PC-3 (cell line): ENCODE results near the gene ABHD14A. TPM values are rescaled to one million over a fixed set of nuclear protein-coding genes. Genes with fewer than 3 reads are reported as not detected.

Experiments used
- ATAC-seq: fragments of 200-7000 bp; cut with Tn5 transposase; 2 replicates; pipeline ENCODE4 v1.9.1; 2020; ENCODE audit warnings: mild to moderate bottlenecking, moderate library complexity
- BruUV-seq: library from RNA; stranded (reverse); fragments of 400-500 nt; replicated peaks from 2 replicates; lab custom pipeline; 2021; lab: Mats Ljungman, UMichigan
- CTCF ChIA-PET: fragments of 300-600 bp; sonication (Branson Sonifier 250); formaldehyde crosslinking; loops from one replicate; lab custom pipeline; 2022; ENCODE audit warnings: antibody characterized with exemption; lab: Charles Lee
- POLR2A ChIA-PET: fragments of 300-600 bp; sonication (Branson Sonifier 250); formaldehyde crosslinking; loops from one replicate; lab custom pipeline; 2022; ENCODE audit warnings: antibody characterized with exemption; ENCODE audit not compliant: unreplicated experiment; lab: Charles Lee
- DNase-seq: peaks from one replicate; pipeline ENCODE4 v3.0.0-alpha.2; 2015
- H2AFZ ChIP-seq: fragments of 300-600 bp; sonication (generic); 2 replicates; pipeline ENCODE4 v1.6.0; 2016; ENCODE audit warnings: antibody characterized with exemption, low read length
- H3F3A ChIP-seq: fragments of 300-600 bp; sonication (generic); one replicate; pipeline ENCODE4 v1.6.0; 2017; ENCODE audit warnings: antibody characterized with exemption, low read length, control low read depth, mild to moderate bottlenecking; ENCODE audit not compliant: unreplicated experiment
- H3K27ac ChIP-seq: fragments of 300-600 bp; sonication (generic); 2 replicates; pipeline ENCODE4 v1.5.1; 2016; ENCODE audit warnings: mild to moderate bottlenecking, low read length
- H3K27me3 ChIP-seq: fragments of 300-600 bp; sonication (generic); 2 replicates; pipeline ENCODE4 v1.6.1; 2016; ENCODE audit warnings: low read length, mixed read lengths
- H3K36me3 ChIP-seq: fragments of 300-600 bp; sonication (generic); 2 replicates; pipeline ENCODE4 v1.6.1; 2016; ENCODE audit warnings: low read depth, mixed run types, low read length, mixed read lengths
- H3K4me1 ChIP-seq: fragments of 300-600 bp; sonication (generic); 2 replicates; pipeline ENCODE4 v1.5.1; 2016; ENCODE audit warnings: low read length; ENCODE audit not compliant: insufficient read depth
- H3K4me2 ChIP-seq: fragments of 300-600 bp; sonication (generic); 2 replicates; pipeline ENCODE4 v1.6.0; 2016; ENCODE audit warnings: low read length
- H3K4me3 ChIP-seq: fragments of 300-600 bp; sonication (generic); 2 replicates; pipeline ENCODE4 v1.5.1; 2016; ENCODE audit warnings: mild to moderate bottlenecking, low read length, mixed read lengths
- H3K79me2 ChIP-seq: fragments of 300-600 bp; sonication (generic); 2 replicates; pipeline ENCODE4 v1.6.1; 2017; ENCODE audit warnings: low read length, mixed read lengths
- H3K9ac ChIP-seq: fragments of 300-600 bp; sonication (generic); 2 replicates; pipeline ENCODE4 v1.6.0; 2016; ENCODE audit warnings: mild to moderate bottlenecking, low read length
- H3K9me2 ChIP-seq: fragments of 300-600 bp; sonication (generic); replicated peaks from 2 replicates; pipeline ENCODE4 v1.6.1; 2016; ENCODE audit warnings: mixed run types, low read length, mixed read lengths
- H3K9me3 ChIP-seq: fragments of 300-600 bp; sonication (generic); 2 replicates; pipeline ENCODE4 v1.6.1; 2016; ENCODE audit warnings: low read length, mixed read lengths
- H4K20me1 ChIP-seq: fragments of 300-600 bp; sonication (generic); 2 replicates; pipeline ENCODE4 v1.6.1; 2016; ENCODE audit warnings: low read length, mixed read lengths
- EZH2 ChIP-seq: fragments of 300-600 bp; sonication (generic); IDR thresholded peaks from one replicate; pipeline ENCODE4 v1.6.1; 2017; ENCODE audit warnings: antibody characterized with exemption, mild to moderate bottlenecking, low read length; ENCODE audit not compliant: unreplicated experiment
- EZH2phosphoT487 ChIP-seq: fragments of 300-600 bp; sonication (generic); IDR thresholded peaks from 2 replicates; pipeline ENCODE4 v1.6.1; 2018; ENCODE audit warnings: mild to moderate bottlenecking, antibody characterized with exemption, low read length, borderline replicate concordance
- intact Hi-C: fragments of 100-400 bp; cut with micrococcal nuclease; formaldehyde crosslinking; loops from 2 replicates; pipeline ENCODE4 v1.9.0; 2023
- total RNA-seq: library from RNA; depleted of rRNA; stranded (reverse); fragments of >200 nt; gene quantifications from 2 replicates; pipeline ENCODE4 v1.2.3, GENCODE V29; 2014
- TF ChIP-seq, protein P1 (sequence below): fragments of 300-600 bp; sonication (generic); conservative IDR thresholded peaks from 2 replicates; pipeline ENCODE4 v1.5.1; 2017; ENCODE audit warnings: antibody characterized with exemption, low read depth, mild to moderate bottlenecking, low read length

ABHD14A gene
- total RNA-seq, 1 experiment from 2014 or later: 23.4 TPM

DNA sequence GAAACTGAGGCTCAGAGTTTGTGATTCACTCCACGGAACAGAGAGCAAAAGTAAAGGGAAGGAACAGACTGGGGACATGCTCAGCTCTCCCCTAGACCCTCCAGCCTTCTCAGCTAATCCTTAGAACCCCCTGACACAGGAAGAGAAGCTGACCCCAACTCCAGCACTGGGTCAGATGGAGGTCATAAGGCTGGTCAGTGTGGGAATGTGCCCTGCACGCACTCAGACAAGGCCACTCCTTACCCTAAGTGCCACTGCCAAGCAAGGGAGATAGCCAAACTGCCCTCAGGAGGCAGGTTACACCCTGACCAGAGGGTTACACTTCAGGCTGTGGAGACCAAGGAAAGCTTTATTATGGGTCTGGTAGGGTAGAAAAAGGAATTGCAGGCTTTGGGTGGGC lies 19.7 kb downstream of the ABHD14A start:
- Histone ChIP-seq H3K4me1 (peaks cover 22% of the 10 kb centered on the region), H3K27me3 (no peaks in the 10 kb centered on the region), H3K4me3 (peak overlapping the region; percentile 93), H3K9ac (peak overlapping the region; percentile 99), H3K79me2 (peaks cover 32% of the 10 kb centered on the region), H3K36me3 (peaks cover 29% of the 10 kb centered on the region), H3K4me2 (peak overlapping the region; percentile 93), H2AFZ (no peak overlapping the region), H3K9me2 (no peaks in the 10 kb centered on the region), H3K27ac (peak overlapping the region; percentile 58; the same call in 1 of the 2 replicates), H4K20me1 (0 out of 2 replicates have a peak, but pooled peaks cover 4% of the 10 kb centered on the region), H3K9me3 (no peaks in the 10 kb centered on the region), H3F3A (peaks cover 18% of the 10 kb centered on the region)
- DNase-seq (no peak), ATAC-seq (no peak)
- intact Hi-C loops: no loop called here
- ChIA-PET CTCF (no interaction called here), POLR2A (no interaction called here)
- BruUV-seq: no TSS peak
- TF ChIP-seq EZH2: no peak
- TF ChIP-seq, protein P1, sequence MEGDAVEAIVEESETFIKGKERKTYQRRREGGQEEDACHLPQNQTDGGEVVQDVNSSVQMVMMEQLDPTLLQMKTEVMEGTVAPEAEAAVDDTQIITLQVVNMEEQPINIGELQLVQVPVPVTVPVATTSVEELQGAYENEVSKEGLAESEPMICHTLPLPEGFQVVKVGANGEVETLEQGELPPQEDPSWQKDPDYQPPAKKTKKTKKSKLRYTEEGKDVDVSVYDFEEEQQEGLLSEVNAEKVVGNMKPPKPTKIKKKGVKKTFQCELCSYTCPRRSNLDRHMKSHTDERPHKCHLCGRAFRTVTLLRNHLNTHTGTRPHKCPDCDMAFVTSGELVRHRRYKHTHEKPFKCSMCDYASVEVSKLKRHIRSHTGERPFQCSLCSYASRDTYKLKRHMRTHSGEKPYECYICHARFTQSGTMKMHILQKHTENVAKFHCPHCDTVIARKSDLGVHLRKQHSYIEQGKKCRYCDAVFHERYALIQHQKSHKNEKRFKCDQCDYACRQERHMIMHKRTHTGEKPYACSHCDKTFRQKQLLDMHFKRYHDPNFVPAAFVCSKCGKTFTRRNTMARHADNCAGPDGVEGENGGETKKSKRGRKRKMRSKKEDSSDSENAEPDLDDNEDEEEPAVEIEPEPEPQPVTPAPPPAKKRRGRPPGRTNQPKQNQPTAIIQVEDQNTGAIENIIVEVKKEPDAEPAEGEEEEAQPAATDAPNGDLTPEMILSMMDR: no peak
- TF ChIP-seq EZH2phosphoT487: no peak

DNA sequence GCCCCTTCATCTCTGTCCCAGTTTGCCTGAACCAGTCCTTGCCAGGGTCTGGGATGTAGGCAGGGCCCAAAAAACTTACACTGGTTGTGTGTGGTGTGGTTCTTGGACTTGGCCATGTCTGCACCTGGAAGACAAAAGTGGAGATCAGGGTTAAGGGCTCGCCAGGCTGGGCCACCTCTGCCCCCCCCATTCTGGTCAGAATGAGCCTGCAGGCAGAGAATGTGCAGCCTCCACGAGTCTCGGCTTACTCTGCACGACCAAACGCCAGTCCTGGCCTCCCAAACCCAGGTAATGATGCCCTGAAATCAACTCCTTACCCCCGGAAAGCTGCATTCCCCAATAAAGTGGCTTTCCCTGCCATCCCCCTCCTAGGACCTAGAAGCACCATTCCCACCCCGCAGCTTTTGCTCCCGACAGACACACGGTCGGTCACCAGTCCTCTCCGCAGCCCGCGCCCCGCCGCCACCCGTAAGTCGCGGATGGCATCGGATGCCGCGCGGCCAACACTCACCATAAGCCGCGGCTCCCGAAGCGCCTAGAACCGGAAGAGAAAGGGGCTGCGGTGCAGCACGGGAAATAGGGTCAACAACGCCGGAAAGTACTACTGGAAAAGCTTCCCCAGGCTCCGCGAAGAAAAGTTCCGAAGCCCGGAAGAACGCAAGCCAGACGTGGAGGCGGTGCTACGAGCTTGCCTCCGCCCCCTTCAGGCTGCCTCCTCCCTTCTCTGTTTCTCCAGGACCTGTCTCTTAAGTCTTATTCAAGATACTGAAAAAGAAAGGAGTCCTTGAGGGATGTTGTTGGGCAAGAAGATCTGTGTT lies 20.7 kb downstream of the ABHD14A start, which contains the start of gene RPL29:
RPL29 (minus strand) TSS at position 550 of the 818 bp plus-strand sequence; CDS start at position 116, 434 bp downstream.
- Histone ChIP-seq H3F3A (peaks cover 18% of the 10 kb centered on the region), H4K20me1 (0 out of 2 replicates have a peak, but pooled peaks cover 4% of the 10 kb centered on the region), H3K9ac (peak within 1 kb of the TSS; percentile 99), H3K4me2 (peak within 1 kb of the TSS; percentile 93), H3K9me3 (no peaks in the 10 kb centered on the region), H3K27me3 (no peaks in the 10 kb centered on the region), H3K9me2 (no peaks in the 10 kb centered on the region), H3K79me2 (peaks cover 32% of the 10 kb centered on the region), H3K36me3 (peaks cover 29% of the 10 kb centered on the region), H3K4me3 (peak within 1 kb of the TSS; percentile 93), H3K4me1 (peaks cover 22% of the 10 kb centered on the region), H2AFZ (peak within 1 kb of the TSS; percentile 34), H3K27ac (peak within 1 kb of the TSS; percentile 58)
- ChIA-PET POLR2A (interaction anchor here (0.6 to 1.0 kb wide), 8 partner anchors 13 to 344 kb away, joined by 3 to 5 read pairs (median 4); partner anchors contain the start of genes ABHD14B, ACY1, DUSP7 and POC1A), CTCF (interaction anchor here (0.5 to 1.0 kb wide), 3 partner anchors 22 to 61 kb away, joined by 3 to 6 read pairs (median 3); partner anchors contain the start of genes ABHD14B and DUSP7)
- DNase-seq: peak; percentile 96
- intact Hi-C loops: loop anchor here (1.0 kb wide), 1 partner anchor 53 kb away; the partner anchor contains the start of gene PARP3
- TF ChIP-seq, protein P1: no peak
- TF ChIP-seq EZH2 (no peak), EZH2phosphoT487 (no peak)
- TSS peak; percentile 52 for BruUV-seq
- peak; percentile 77 for ATAC-seq
